NCI-H187 treated with DMSO at 0.1 percent for 48 hours (cell line): ENCODE measurements around the gene XYLT1.

Experiments
- DNase-seq: peaks from one replicate; lab custom pipeline; 2025; lab: John Stamatoyannopoulos, UW

The XYLT1 gene

GRCh38 chr16:17372386-17372785 lies 98.4 kb downstream of the XYLT1 start:
- no peak for DNase-seq

- DNase-seq = no peak
Observed at GRCh38 chr16:17371299-17371698, 99.5 kb downstream of the XYLT1 start.

DNA sequence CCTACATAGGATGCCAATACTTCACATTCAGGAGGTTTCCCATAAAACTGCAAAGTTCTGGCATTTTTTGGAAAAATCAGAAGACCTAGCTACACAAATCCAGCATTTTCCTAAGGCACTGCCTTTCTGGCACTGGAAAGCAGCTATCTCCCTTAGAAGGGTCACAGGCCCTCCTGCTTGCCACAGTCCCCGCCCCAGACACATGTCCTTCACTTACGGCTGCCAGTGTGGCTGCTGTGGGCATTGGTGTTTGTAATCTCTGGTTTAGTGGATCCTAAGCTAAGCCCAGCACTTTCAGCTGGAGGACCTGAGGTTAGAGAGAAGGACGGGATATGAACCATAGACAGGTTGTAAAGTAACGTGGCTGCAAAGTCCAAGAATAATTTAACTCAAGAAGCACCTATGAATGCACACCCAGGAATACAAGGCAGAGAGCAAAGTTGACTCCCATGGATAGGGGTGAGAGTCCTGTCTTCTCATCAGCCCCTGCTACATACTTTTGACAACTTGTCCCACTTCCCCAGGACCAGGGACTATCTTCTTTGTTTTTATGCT lies 100.0 kb downstream of the XYLT1 start:
- DNase-seq = no peak

GRCh38 chr16:17370223-17370707 lies 100.5 kb downstream of the XYLT1 start:
- DNase-seq = no peak

- DNase-seq = no peak
Observed at GRCh38 chr16:17369421-17370222, 101.1 kb downstream of the XYLT1 start.

DNA sequence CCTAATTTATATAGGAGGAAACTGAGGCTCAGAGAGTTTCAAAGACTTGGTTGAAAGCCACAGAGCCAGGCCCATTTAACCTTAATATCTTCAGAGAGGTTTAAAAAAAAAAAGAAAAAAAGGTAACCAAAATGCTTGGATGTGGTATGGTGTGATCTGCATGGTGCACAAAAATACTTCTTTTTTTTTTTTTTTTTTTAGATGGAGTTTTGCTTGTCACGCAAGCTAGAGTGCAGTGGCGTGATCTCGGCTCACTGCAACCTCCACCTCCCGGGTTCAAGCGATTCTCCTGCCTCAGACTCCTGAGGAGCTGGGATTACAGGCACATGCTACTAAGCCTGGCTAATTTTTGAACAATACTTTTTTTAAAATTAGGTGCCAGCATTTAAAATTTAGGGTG lies 101.8 kb downstream of the XYLT1 start:
- no peak for DNase-seq

GRCh38 chr16:17368446-17368845 lies 102.3 kb downstream of the XYLT1 start:
- no peak for DNase-seq

GRCh38 chr16:17367923-17368322 lies 102.8 kb downstream of the XYLT1 start:
- no peak for DNase-seq

- no peak for DNase-seq
Observed at GRCh38 chr16:17367036-17367435, 103.7 kb downstream of the XYLT1 start.

- no peak for DNase-seq
Observed at GRCh38 chr16:17366299-17366961, 104.3 kb downstream of the XYLT1 start.

- DNase-seq = no peak
Observed at GRCh38 chr16:17365591-17366298, 105.0 kb downstream of the XYLT1 start.

DNA sequence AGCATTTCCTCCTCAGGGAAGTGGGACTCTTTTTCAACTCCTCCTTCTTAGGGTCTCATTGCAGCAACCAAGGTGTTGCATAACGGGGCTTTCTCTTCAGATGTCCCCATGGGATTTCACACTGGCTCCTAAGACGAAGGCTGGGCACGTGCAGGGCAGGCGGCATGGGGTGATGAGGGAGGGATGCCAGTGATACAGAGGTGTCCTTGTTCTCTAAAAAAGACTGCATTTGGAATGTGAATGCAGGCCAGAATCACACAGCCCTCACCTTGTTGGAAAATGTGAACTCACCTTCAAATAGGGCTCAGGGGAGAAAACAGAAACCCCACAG lies 105.6 kb downstream of the XYLT1 start:
- no peak for DNase-seq

DNA sequence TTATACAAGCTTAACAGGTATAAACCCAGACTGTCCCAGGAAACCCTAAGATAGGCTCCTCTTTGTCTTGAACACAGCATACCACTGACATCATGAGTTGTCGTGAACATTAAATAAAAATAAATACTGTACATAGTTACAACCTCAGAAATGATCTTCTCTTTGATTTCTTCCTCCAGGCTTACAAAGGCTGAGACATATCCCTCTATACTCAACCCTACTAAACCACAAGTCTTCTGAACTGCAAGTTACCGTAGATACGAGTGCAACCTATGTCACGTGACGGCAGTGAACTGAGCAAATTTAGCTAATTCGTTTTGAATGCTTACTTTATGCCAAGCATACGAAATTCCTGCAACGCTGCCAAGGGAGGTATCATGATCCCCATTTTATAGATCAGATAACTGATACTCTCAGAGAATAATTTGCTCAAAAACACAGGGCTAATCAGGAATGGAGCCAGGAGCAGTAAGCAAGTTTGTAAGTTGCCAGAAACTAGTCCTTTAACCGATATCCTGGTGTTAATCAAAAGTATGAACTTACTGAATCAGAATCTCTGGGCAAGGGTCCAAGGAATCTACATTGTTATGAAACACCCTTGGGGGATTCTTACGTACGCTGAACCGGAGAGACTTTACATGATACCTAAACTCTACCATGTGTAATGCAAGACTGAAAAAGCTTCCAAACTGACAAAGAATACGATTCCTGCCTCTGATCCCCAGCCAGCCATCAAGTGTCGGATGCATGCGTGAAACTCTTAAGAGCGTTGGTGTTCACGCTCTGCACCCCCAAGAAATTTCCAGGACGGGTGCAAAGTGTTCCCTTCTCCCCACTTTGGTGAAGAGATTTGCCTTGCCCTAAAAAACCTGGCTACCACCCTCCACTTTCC lies 106.2 kb downstream of the XYLT1 start:
- no peak for DNase-seq

- DNase-seq = no peak
Observed at GRCh38 chr16:17362946-17363345, 107.8 kb downstream of the XYLT1 start.

GRCh38 chr16:17362183-17362582 lies 108.6 kb downstream of the XYLT1 start:
- DNase-seq = peak; percentile 6

DNA sequence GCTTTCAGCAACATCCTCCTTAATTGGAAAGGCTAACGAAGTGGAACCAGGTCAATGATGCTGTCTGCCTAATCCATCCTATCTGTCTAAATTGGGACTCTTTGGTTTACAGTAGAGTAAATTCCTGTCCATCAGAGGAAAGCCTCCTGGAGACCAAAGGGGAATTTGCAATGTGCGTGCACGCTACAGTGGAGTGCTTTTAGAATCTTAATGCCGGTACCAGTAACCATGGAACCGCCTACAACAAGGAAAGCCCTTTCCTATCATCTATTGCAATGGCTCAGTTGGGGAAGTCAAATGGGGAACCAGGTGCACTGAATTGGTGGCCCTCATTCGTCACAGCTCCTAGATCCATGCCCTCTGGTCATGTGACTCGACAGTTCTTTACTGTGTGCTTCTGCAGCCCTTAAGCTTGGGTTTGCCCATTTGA lies 110.1 kb downstream of the XYLT1 start:
- DNase-seq = no peak

DNA sequence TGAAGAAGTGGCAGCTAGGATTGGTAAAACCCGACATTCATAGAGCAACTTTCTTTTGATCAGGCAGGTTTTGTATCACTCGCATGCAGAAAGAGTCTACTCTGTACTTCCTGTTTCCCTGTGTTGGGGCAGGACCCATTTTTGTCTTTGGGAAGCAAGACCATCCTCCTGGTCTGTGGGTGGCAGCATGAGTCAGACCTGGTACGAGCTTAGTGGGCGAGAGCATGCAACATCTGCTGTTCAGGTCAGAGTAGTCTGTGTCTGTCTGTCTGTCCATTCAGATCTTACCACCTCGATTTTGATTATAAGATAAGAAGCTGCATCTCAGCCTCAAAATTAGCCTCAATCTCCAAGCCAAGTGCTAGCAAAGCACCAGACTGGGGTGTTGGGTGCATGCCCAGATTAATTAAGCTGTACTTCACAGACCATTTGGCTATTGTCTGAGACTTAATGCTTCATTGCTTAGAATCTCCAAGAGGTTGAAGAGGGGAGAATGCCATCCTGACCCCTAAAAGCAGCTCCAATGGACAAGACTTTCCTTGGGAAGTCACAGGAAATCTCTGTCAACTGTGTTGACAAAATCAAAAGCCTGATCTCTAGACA lies 110.9 kb downstream of the XYLT1 start:
- DNase-seq = no peak

DNA sequence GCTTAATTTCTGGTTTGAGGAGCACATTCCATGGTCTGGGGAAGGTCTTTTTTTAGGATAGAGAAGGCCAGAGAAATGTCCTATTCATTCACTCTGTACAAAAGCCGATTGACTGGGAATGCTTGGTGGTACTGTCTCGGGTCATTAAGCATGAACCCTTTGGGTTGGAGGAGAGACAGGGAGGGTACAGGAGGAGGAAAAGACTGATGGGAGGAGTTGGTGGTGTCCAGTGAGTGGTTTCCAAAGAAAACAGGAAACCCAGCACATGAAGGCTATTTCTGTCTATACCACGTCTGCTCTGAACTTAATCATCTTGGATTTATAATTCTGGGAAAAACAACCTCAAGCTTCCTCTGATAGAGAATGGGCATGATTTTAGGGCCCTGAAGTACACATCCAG lies 111.9 kb downstream of the XYLT1 start:
- no peak for DNase-seq

DNA sequence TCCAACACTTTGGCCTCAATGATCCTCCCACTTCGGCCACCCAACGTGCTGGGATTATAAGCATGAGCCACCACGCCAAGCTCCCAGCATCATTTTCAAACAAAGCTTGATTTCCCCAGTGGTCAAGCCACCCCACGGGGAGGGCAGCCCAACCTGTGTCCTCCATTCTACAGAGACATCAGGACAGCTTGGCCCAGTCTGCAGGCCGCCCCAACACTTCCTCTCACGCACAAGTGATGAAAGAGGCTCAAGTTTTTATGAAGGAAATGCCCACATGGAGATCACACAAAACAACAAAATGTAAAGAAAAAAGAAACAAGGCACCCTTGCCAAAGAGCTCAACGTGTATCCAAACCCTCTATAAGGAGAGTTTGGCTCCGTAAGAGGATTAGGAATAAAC lies 112.4 kb downstream of the XYLT1 start:
- DNase-seq = no peak

DNA sequence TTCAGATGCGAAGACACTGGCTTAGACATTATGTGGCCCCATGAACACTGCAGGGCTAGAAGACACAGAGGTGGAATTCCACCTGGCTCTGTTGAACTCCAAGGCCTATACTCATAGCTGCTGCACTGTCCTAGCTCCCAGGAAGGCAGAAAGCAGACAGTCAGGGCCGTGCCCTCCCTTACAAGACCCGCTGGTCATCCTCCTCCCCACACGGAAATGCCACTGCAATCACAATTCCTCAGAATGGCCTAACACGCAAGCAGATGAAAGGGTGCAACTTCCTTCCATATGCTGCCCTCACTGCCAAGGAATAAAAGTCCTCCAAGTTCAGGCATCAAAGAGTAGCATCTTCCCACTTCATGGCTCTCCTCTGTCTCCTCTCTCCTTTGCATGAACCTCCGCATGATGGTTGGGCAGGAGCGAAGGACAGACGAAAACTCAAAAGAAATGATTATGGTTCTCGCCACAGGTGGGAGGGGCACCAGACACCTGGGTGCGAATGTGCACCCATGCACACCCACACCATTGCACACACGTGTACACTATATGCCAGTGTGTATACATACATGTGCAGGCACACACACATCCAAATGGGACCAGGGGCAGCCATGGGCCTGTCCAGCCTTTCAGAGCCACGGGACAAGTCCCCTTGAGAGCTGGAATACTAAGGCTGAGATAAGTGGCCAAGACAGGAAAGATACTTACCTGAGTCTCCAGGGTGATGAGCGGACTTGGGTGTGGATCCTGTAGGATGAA lies 113.3 kb downstream of the XYLT1 start:
- DNase-seq = no peak
